NT2/D1 (cell line): ENCODE data around the gene ZNF658.
"Not testable (repeated sequence)": the region's sequence is repeated elsewhere in the genome, so short reads cannot be mapped to it uniquely, and the experiment has no call there.

Source experiments
- SUZ12 ChIP-seq: IDR thresholded peaks from 2 replicates; pipeline ENCODE4 v1.6.1; 2011; ENCODE audit not compliant: insufficient read length, insufficient read depth; ENCODE audit errors: extremely low read depth
- YY1 ChIP-seq: IDR thresholded peaks from 2 replicates; pipeline ENCODE4 v1.6.1; 2011; ENCODE audit not compliant: insufficient read length, insufficient read depth

DNA sequence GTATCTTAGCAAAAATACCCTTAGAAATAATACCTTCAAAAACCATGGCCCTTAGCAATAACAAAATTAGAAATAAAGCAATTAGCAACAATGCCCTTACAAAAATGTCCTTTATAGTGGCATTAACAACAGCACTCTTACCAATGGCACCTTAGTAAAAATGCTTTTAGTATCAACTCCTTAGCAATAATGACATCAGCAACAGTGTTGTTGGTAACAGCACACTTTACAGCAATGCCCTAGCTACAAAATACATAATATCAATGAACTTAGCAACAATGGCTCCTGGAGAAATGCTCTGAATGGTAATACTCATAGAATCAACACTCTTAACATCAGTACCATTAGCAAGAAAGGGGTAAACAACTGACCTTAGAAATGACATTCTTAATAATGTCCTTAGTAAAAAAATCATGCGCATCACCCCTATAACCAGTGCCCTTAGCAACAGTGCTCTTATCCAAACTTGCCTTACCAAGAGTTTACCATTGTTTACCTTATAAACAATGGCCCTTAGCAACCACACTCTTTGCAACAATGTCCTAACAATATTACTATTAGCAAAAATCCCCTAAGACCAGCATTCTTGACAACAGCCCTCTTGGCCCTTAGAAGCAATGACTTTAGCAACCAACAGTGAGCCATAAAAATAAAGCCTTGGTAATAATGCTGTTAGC, 35.8 kb downstream of the ZNF658 start:
- not testable (repeated sequence) for TF ChIP-seq YY1, SUZ12
